Omental fat pad (tissue), 4 donors: ENCODE data around the gene MYLIP. TPM values are rescaled to one million over a fixed set of nuclear protein-coding genes. Genes with fewer than 3 reads are reported as not detected.

Source experiments
- small RNA-seq: library from RNA; depleted of rRNA; stranded (forward); fragments of <200 nt; gene quantifications from one replicate; pipeline ENCODE3, GENCODE V24; 2016
- total RNA-seq, 4 donors: library from RNA; depleted of rRNA; stranded (reverse); fragments of >200 nt; gene quantifications; one replicate each; pipeline ENCODE4 v1.1.0, GENCODE V29; 2016

MYLIP gene
- total RNA-seq, 4 donors from 2014 or later: 13.0 to 81.8 (median 33.5) TPM

Small RNAs within 50 kb of the gene (small RNA-seq; reads per million reads assigned to genes)
- not detected for gene MIR4639

Other genes with a start within 250 kb of the MYLIP start
- 10 to 100 TPM in 2 of 4 donors, 1 to 10 TPM in 2; 2.4 to 24.5 (median 9.9) TPM for gene GMPR, start 109.5 kb downstream of the MYLIP start, total RNA-seq